Upper lobe of left lung (tissue), 6 donors: ENCODE results near the gene SIRT3. TPM values are rescaled to one million over a fixed set of nuclear protein-coding genes. Genes with fewer than 3 reads are reported as not detected.
A peak's percentile ranks its signal among the peaks of the same experiment; 100 is the strongest.

Source experiments
- ATAC-seq, 2 donors: fragments of 200-7000 bp; cut with Tn5 transposase; one replicate each; pipeline ENCODE4 v1.9.1; 2022; ENCODE audit warnings: mild to moderate bottlenecking in 2 of 2, moderate library complexity in 2 of 2; ENCODE audit not compliant: low FRiP score in 2 of 2
- DNase-seq, 2 donors: peaks; one replicate each; pipeline ENCODE4 v3.0.0-alpha.2; 2019 to 2020
- H3K27ac ChIP-seq, 4 donors: fragments of 200-600 bp; sonication (generic); one replicate each; pipeline ENCODE4 v1.5.1; 2016 to 2019
- H3K27me3 ChIP-seq, 4 donors: fragments of 200-600 bp; sonication (generic); one replicate each; pipeline ENCODE4 v1.5.1; 2017 to 2019
- H3K36me3 ChIP-seq, 4 donors: fragments of 200-600 bp; sonication (generic); one replicate each; pipeline ENCODE4 v1.5.1; 2016 to 2019
- H3K4me1 ChIP-seq, 4 donors: fragments of 200-600 bp; sonication (generic); one replicate each; pipeline ENCODE4 v1.5.1; 2018 to 2019
- H3K4me3 ChIP-seq, 4 donors: fragments of 200-600 bp; sonication (generic); one replicate each; pipeline ENCODE4 v1.5.1; 2017 to 2019; ENCODE audit warnings: mild to moderate bottlenecking in 2 of 4, moderate library complexity in 1 of 4
- H3K9me3 ChIP-seq, 4 donors: fragments of 200-600 bp; sonication (generic); one replicate each; pipeline ENCODE4 v1.5.1; 2018 to 2019
- CTCF ChIP-seq, 6 experiments: fragments of 450-650 bp in 4 of 6; fragments of 200-600 bp in 2 of 6; sonication (generic) in 2 of 6; IDR thresholded peaks; one replicate each; pipeline ENCODE4 v1.5.1; 2016 to 2019; ENCODE audit warnings: antibody characterized with exemption in 6 of 6
- EP300 ChIP-seq, 4 donors: sonication (generic); formaldehyde crosslinking; IDR thresholded peaks; one replicate each; pipeline ENCODE4 v1.5.1; 2017; ENCODE audit warnings: antibody characterized with exemption in 4 of 4, control low read depth in 2 of 4
- POLR2A ChIP-seq, 4 donors: fragments of 450-650 bp; IDR thresholded peaks; one replicate each; pipeline ENCODE4 v1.5.1; 2016 to 2017; ENCODE audit warnings: antibody characterized with exemption in 4 of 4, mild to moderate bottlenecking in 2 of 4
- POLR2AphosphoS5 ChIP-seq, 2 donors: sonication (generic); formaldehyde crosslinking; IDR thresholded peaks; one replicate each; pipeline ENCODE4 v1.5.1; 2017; ENCODE audit warnings: antibody characterized with exemption in 2 of 2
- WGBS, 2 donors: methylation state at CpG; one replicate each; pipeline ENCODE4 v1.1.5; 2017 to 2018; 5-methylcytosine and 5-hydroxymethylcytosine counted together
- total RNA-seq, 6 donors: library from RNA; depleted of rRNA in 4 of 6; stranded (reverse); fragments of >200 nt in 4 of 6; gene quantifications; one replicate each; pipeline versions ENCODE4 v1.1.0 to v1.2.1, GENCODE V29; 2016 to 2021
- donor health status: DM: no; HTN: no; CAD: no; lungs with moderate emphysema.
- donor health status: DM: no; HTN: yes; CAD: no; lungs with severe emphysema.

SIRT3 gene
- total RNA-seq, 6 donors from 2014 or later: 11.7 to 37.6 (median 24.0) TPM

GRCh38 chr11:206002-206384 lies 30.1 kb downstream of the SIRT3 start:
- H3K4me1 ChIP-seq: peaks cover 39 to 59% (median 44%) of the 10 kb centered on the region in 4 donors
- no peak for DNase-seq
- H3K9me3 ChIP-seq: no peaks in the 10 kb centered on the region
- peak overlapping the region; percentile 58 to 87 (median 75) for H3K4me3 ChIP-seq
- WGBS, 2 donors: 77 to 90% methylated on average over 7 of the region's 7 CpGs
- ATAC-seq: no peak
- TF ChIP-seq POLR2A (IDR thresholded peaks at IDR 0.05) (no peak), EP300 (IDR thresholded peaks at IDR 0.05) (no peak), POLR2AphosphoS5 (IDR thresholded peaks at IDR 0.05) (no peak), CTCF (IDR thresholded peaks at IDR 0.05) (no peak)
- peak overlapping the region in 2 of 4 donors; percentile 99 for H3K27ac ChIP-seq
- peaks cover 8 to 56% (median 39%) of the 10 kb centered on the region in 4 donors for H3K36me3 ChIP-seq
- no peaks in the 10 kb centered on the region for H3K27me3 ChIP-seq

GRCh38 chr11:205221-206001 lies 30.7 kb downstream of the SIRT3 start:
- peaks cover 2 to 56% (median 36%) of the 10 kb centered on the region in 4 donors for H3K36me3 ChIP-seq
- TF ChIP-seq POLR2A (IDR thresholded peaks at IDR 0.05): no peak
- no peak for TF ChIP-seq EP300 (IDR thresholded peaks at IDR 0.05)
- no peak for TF ChIP-seq POLR2AphosphoS5 (IDR thresholded peaks at IDR 0.05)
- TF ChIP-seq CTCF (IDR thresholded peaks at IDR 0.05): no peak

GRCh38 chr11:204587-205109 lies 31.5 kb downstream of the SIRT3 start:
- H3K4me1 ChIP-seq: peaks cover 25 to 46% (median 31%) of the 10 kb centered on the region in 4 donors
- H3K27me3 ChIP-seq: no peaks in the 10 kb centered on the region
- 97% methylated on average over 3 to 12 of the region's 12 CpGs for WGBS, 2 donors
- H3K9me3 ChIP-seq: no peaks in the 10 kb centered on the region
- ATAC-seq (no peak), DNase-seq (no peak)
- no peak overlapping the region for H3K27ac ChIP-seq
- TF ChIP-seq POLR2AphosphoS5 (IDR thresholded peaks at IDR 0.05) (no peak), EP300 (IDR thresholded peaks at IDR 0.05) (no peak), CTCF (IDR thresholded peaks at IDR 0.05) (no peak), POLR2A (IDR thresholded peaks at IDR 0.05) (no peak)
- H3K4me3 ChIP-seq: no peak overlapping the region
- peaks cover 0 to 53% (median 32%) of the 10 kb centered on the region in 4 donors for H3K36me3 ChIP-seq

More at GRCh38 chr11:205221-206001, 30.7 kb downstream of the SIRT3 start:
- H3K4me3 ChIP-seq: peak overlapping the region in 2 of 4 donors; percentile 71 to 79
- ATAC-seq (no peak), DNase-seq (no peak)
- H3K27ac ChIP-seq: peak overlapping the region in 2 of 4 donors; percentile 99
- H3K9me3 ChIP-seq: no peaks in the 10 kb centered on the region
- WGBS, 2 donors: 93 to 96% methylated on average over 10 to 16 of the region's 16 CpGs
- peaks cover 33 to 53% (median 38%) of the 10 kb centered on the region in 4 donors for H3K4me1 ChIP-seq
- H3K27me3 ChIP-seq: no peaks in the 10 kb centered on the region

- Histone ChIP-seq H3K9me3 (no peaks in the 10 kb centered on the region), H3K36me3 (peaks cover 0 to 50% (median 32%) of the 10 kb centered on the region in 4 donors), H3K4me3 (no peak overlapping the region), H3K4me1 (peaks cover 19 to 40% (median 25%) of the 10 kb centered on the region in 4 donors), H3K27me3 (no peaks in the 10 kb centered on the region), H3K27ac (no peak overlapping the region)
- DNase-seq: no peak
- TF ChIP-seq POLR2A (IDR thresholded peaks at IDR 0.05) (no peak), CTCF (IDR thresholded peaks at IDR 0.05) (no peak), EP300 (IDR thresholded peaks at IDR 0.05) (no peak), POLR2AphosphoS5 (IDR thresholded peaks at IDR 0.05) (no peak)
- WGBS, 2 donors: 92 to 94% methylated on average over 4 of the region's 4 CpGs
- no peak for ATAC-seq
These were observed 32.1 kb downstream of the SIRT3 start for GRCh38 chr11:203945-204586.
